H9 (cell line): ENCODE measurements around the gene SLC12A1. TPM values are rescaled to one million over a fixed set of nuclear protein-coding genes. Genes with fewer than 3 reads are reported as not detected.

Source experiments
- DNase-seq: peaks from one replicate; pipeline ENCODE4 v3.0.0-alpha.2; 2017
- H2AFZ ChIP-seq: one replicate; pipeline ENCODE4 v1.6.1; 2013; ENCODE audit warnings: mild to moderate bottlenecking, low read length, control low read depth, moderate library complexity
- H2AK5ac ChIP-seq: 2 replicates; pipeline ENCODE4 v1.6.1; 2013; ENCODE audit warnings: low read length, control low read depth, mixed read lengths; ENCODE audit not compliant: insufficient read length
- H2BK120ac ChIP-seq: one replicate; pipeline ENCODE4 v1.6.1; 2013; ENCODE audit warnings: low read depth, mild to moderate bottlenecking, low read length, control low read depth, inconsistent platforms; ENCODE audit not compliant: poor library complexity, severe bottlenecking
- H2BK12ac ChIP-seq: 2 replicates; pipeline ENCODE4 v1.6.1; 2013; ENCODE audit warnings: low read length, control low read depth, mixed read lengths, low read depth; ENCODE audit not compliant: insufficient read length
- H2BK15ac ChIP-seq: 2 replicates; pipeline ENCODE4 v1.6.1; 2013; ENCODE audit warnings: low read depth, low read length, control low read depth
- H2BK20ac ChIP-seq: one replicate; pipeline ENCODE4 v1.6.1; 2013; ENCODE audit warnings: low read depth, mild to moderate bottlenecking, low read length, control low read depth, inconsistent platforms; ENCODE audit not compliant: poor library complexity, severe bottlenecking
- H2BK5ac ChIP-seq: 2 replicates; pipeline ENCODE4 v1.6.1; 2013; ENCODE audit warnings: low read length, control low read depth, mixed read lengths; ENCODE audit not compliant: insufficient read length
- H3K14ac ChIP-seq: 2 replicates; pipeline ENCODE4 v1.6.1; 2013; ENCODE audit warnings: low read length, control low read depth; ENCODE audit not compliant: insufficient read depth
- H3K18ac ChIP-seq: 2 replicates; pipeline ENCODE4 v1.6.1; 2013; ENCODE audit warnings: low read depth, mild to moderate bottlenecking, mixed read lengths, low read length, control low read depth; ENCODE audit not compliant: insufficient read length
- H3K23ac ChIP-seq: 2 replicates; pipeline ENCODE4 v1.6.1; 2013; ENCODE audit warnings: low read length, control low read depth, mixed read lengths, low read depth; ENCODE audit not compliant: insufficient read length
- H3K23me2 ChIP-seq: 2 replicates; pipeline ENCODE4 v1.6.1; 2013; ENCODE audit warnings: low read depth, mild to moderate bottlenecking, mixed read lengths, low read length, control low read depth; ENCODE audit not compliant: insufficient read length, poor library complexity, severe bottlenecking
- H3K27ac ChIP-seq: 2 replicates; pipeline ENCODE4 v1.5.1; 2013; ENCODE audit warnings: low read length, control low read depth, mixed read lengths, low read depth; ENCODE audit not compliant: insufficient read length
- H3K27me3 ChIP-seq: 2 replicates; pipeline ENCODE4 v1.6.1; 2013; ENCODE audit warnings: low read length, control low read depth, inconsistent platforms; ENCODE audit not compliant: insufficient read depth
- H3K4ac ChIP-seq: 2 replicates; pipeline ENCODE4 v1.6.1; 2013; ENCODE audit warnings: low read depth, mild to moderate bottlenecking, control low read depth, inconsistent platforms, low read length, moderate library complexity
- H3K4me1 ChIP-seq: 2 replicates; pipeline ENCODE4 v1.6.1; 2013; ENCODE audit warnings: low read length, control low read depth, inconsistent platforms; ENCODE audit not compliant: insufficient read depth
- H3K4me2 ChIP-seq: 2 replicates; pipeline ENCODE4 v1.6.1; 2013; ENCODE audit warnings: low read length, control low read depth, mixed read lengths; ENCODE audit not compliant: insufficient read length, insufficient read depth
- H3K56ac ChIP-seq: 2 replicates; pipeline ENCODE4 v1.6.1; 2013; ENCODE audit warnings: low read depth, mild to moderate bottlenecking, mixed read lengths, low read length, control low read depth; ENCODE audit not compliant: insufficient read length
- H3K79me1 ChIP-seq: 2 replicates; pipeline ENCODE4 v1.6.1; 2013; ENCODE audit warnings: low read depth, mild to moderate bottlenecking, moderate library complexity, low read length, control low read depth, inconsistent platforms; ENCODE audit not compliant: insufficient read depth, poor library complexity, severe bottlenecking
- H3K79me2 ChIP-seq: 2 replicates; pipeline ENCODE4 v1.6.1; 2013; ENCODE audit warnings: low read length, control low read depth, inconsistent platforms; ENCODE audit not compliant: insufficient read depth
- H3K9ac ChIP-seq: 2 replicates; pipeline ENCODE4 v1.6.1; 2013; ENCODE audit warnings: low read length, control low read depth, mixed read lengths; ENCODE audit not compliant: insufficient read length; ENCODE audit errors: extremely low read depth
- H3K9me3 ChIP-seq: one replicate; pipeline ENCODE4 v1.6.1; 2013; ENCODE audit warnings: low read depth, low read length, inconsistent platforms; ENCODE audit not compliant: control insufficient read depth
- H3T11ph ChIP-seq: one replicate; pipeline ENCODE4 v1.6.1; 2013; ENCODE audit warnings: mild to moderate bottlenecking, low read length, control low read depth, inconsistent platforms
- H4K20me1 ChIP-seq: one replicate; pipeline ENCODE4 v1.6.1; 2013; ENCODE audit not compliant: control insufficient read depth, insufficient read length, insufficient read depth
- H4K5ac ChIP-seq: 2 replicates; pipeline ENCODE4 v1.6.1; 2013; ENCODE audit warnings: low read depth, mild to moderate bottlenecking, mixed read lengths, low read length, control low read depth; ENCODE audit not compliant: insufficient read length
- H4K8ac ChIP-seq: replicated peaks from 2 replicates; pipeline ENCODE4 v1.6.1; 2013; ENCODE audit warnings: low read length, control low read depth, mixed read lengths, low read depth; ENCODE audit not compliant: insufficient read length
- H4K91ac ChIP-seq: 2 replicates; pipeline ENCODE4 v1.6.1; 2013; ENCODE audit warnings: low read depth, mild to moderate bottlenecking, moderate library complexity, mixed read lengths, low read length, control low read depth; ENCODE audit not compliant: insufficient read length
- H3K27ac Mint-ChIP-seq, 3 experiments: 2 replicates in 2 of 3; 3 replicates in 1 of 3; pipeline ENCODE4 v1.8.0; 2020 to 2021; ENCODE audit warnings: mixed read lengths in 3 of 3, mild to moderate bottlenecking in 1 of 3, moderate library complexity in 1 of 3
- H3K27me3 Mint-ChIP-seq: 2 replicates; pipeline ENCODE4 v1.8.0; 2021; ENCODE audit warnings: low read depth, mild to moderate bottlenecking, moderate library complexity, mixed read lengths
- H3K36me3 Mint-ChIP-seq, 3 experiments: 2 replicates in 2 of 3; 3 replicates in 1 of 3; pipeline ENCODE4 v1.8.0; 2020 to 2021; ENCODE audit warnings: low read depth in 3 of 3, mixed read lengths in 3 of 3; ENCODE audit not compliant: insufficient read depth in 1 of 3
- H3K4me1 Mint-ChIP-seq, 2 experiments: 2 replicates each; pipeline ENCODE4 v1.8.0; 2020; ENCODE audit warnings: mixed read lengths in 2 of 2
- H3K4me3 Mint-ChIP-seq, 2 experiments: 2 replicates in 1 of 2; 3 replicates in 1 of 2; pipeline ENCODE4 v1.8.0; 2020 to 2021; ENCODE audit warnings: mild to moderate bottlenecking in 2 of 2, mixed read lengths in 2 of 2, moderate library complexity in 1 of 2
- H3K9me3 Mint-ChIP-seq, 2 experiments: 2 replicates in 1 of 2; 3 replicates in 1 of 2; pipeline ENCODE4 v1.8.0; 2020; ENCODE audit warnings: mild to moderate bottlenecking in 2 of 2, mixed read lengths in 2 of 2, moderate library complexity in 1 of 2
- CTCF ChIP-seq: fragments of 200-600 bp; sonication (generic); conservative IDR thresholded peaks from 3 replicates; pipeline ENCODE4 v1.8.0; 2021; ENCODE audit warnings: antibody characterized with exemption, mild to moderate bottlenecking
- WGBS: extraction: QIAGEN DNeasy Blood & Tissue Kit; methylation state at CpG from one replicate; pipeline ENCODE4 v1.1.7; 2013; ENCODE audit warnings: missing lambda C conversion rate, low lambda C conversion rate, mixed read lengths; ENCODE audit not compliant: insufficient read length; ENCODE audit errors: extremely low coverage; 5-methylcytosine and 5-hydroxymethylcytosine counted together
- total RNA-seq: library from RNA; stranded (reverse); gene quantifications from 2 replicates; pipeline ENCODE4 v1.2.1, GENCODE V29; 2021

Gene SLC12A1
- total RNA-seq, 1 experiment from 2014 or later: 0.07 TPM

- Mint-ChIP-seq H3K4me3 (no peak overlapping the region), H3K27ac (no peak overlapping the region), H3K9me3 (no peaks in the 10 kb centered on the region; a peak in 1 of 5 replicates), H3K36me3 (no peaks in the 10 kb centered on the region), H3K4me1 (peaks cover 7 to 8% of the 10 kb centered on the region in 2 experiments), H3K27me3 (no peaks in the 10 kb centered on the region)
- Histone ChIP-seq H3K14ac (no peak overlapping the region), H2BK5ac (no peak overlapping the region), H2BK120ac (no peak overlapping the region), H3K27me3 (no peaks in the 10 kb centered on the region), H2AK5ac (no peak overlapping the region), H3K4me1 (no peaks in the 10 kb centered on the region; the same call in 1 of the 2 replicates), H3K9me3 (no peaks in the 10 kb centered on the region), H4K5ac (no peak overlapping the region), H2BK15ac (no peak overlapping the region), H4K20me1 (no peaks in the 10 kb centered on the region), H3K27ac (no peak overlapping the region), H3K18ac (no peak overlapping the region), H3K9ac (no peak overlapping the region), H2BK20ac (no peak overlapping the region), H3K23ac (no peak overlapping the region), H3K79me2 (no peaks in the 10 kb centered on the region), H3K23me2 (peaks cover 4% of the 10 kb centered on the region), H3K56ac (no peak overlapping the region), H2AFZ (no peak overlapping the region), H3K79me1 (no peaks in the 10 kb centered on the region), H3K4ac (no peak overlapping the region), H3T11ph (no peak overlapping the region), H3K4me2 (no peak overlapping the region), H4K91ac (no peak overlapping the region), H2BK12ac (no peak overlapping the region), H4K8ac (no peak overlapping the region)
- no CpG with 5 or more reads among the region's 3 CpGs for WGBS
- no peak for DNase-seq
- TF ChIP-seq CTCF: no peak
These were observed 19.8 kb upstream of the SLC12A1 start for GRCh38 chr15:48186271-48186670.
